ENCODE data around the gene UPB1. TPM values are rescaled to one million over a fixed set of nuclear protein-coding genes. Genes with fewer than 3 reads are reported as not detected.

UPB1 gene
- 0.21 TPM for polyA plus RNA-seq (2013, experiment 1 of 2)
- polyA plus RNA-seq (2013, experiment 2 of 2): 0.12 TPM

DNA sequence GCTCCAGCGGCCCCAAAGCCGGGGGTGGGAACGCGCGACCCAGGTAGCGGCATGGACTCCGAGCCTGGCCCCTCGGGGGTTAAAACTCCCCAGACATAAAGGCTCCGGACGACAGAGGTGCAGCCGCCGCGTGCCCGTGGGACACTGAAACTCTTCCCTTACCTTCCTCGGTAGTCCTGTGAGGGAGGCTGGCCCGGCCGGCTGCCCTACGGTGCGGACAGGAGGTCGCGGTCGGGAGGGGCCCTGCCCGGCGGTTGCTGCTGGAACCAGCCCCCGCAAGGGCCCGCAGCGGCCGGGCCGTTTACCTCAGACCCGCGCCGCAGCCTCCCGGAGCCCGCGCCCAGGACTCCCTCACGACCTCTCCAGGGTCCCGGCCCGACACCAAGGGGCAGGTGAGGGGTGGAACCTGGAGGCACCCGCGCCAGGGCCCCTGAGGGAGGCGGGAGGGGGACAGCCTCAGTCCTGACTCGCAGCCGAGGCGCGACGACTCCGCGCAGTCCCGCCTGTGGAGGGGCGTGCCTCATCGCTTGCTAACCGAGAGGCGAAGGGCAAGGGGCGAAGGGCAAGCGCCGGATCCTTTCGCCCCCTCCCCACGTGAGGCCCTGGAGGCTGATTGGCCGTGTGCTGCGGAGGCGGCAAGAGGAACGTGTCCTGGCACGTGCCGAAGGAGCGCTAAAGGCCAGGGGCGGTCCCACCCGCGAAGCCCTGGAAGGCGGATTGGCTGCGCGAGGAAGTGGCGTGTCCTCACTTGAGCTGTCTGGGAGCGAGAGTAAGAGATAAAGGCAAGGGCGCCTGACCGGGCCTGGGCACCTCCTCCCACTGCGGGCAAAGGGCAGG is at the start of gene UPB1:
UPB1 (plus strand) TSS at position 805 of the 837 bp plus-strand sequence. CDS start 72 bp downstream, outside the sequence.
- Histone ChIP-seq H3K4ac (ENCODE audit: low read length) (no peak within 1 kb of the TSS), H2BK120ac (ENCODE audit: low read depth, low read length) (no peak within 1 kb of the TSS), H3K27me3 (ENCODE audit: control insufficient read depth in 3 of 3, insufficient read depth in 3 of 3, low read depth in 1 of 3, low read length in 3 of 3) (peaks cover 17 to 70% (median 51%) of the 10 kb centered on the region in 3 experiments), H3K27ac (replicated peaks; ENCODE audit: low read length) (no peak within 1 kb of the TSS), H2BK5ac (ENCODE audit: low read length) (peak within 1 kb of the TSS; percentile 35), H4K8ac (ENCODE audit: low read depth, low read length) (peak within 1 kb of the TSS; percentile 82), H2BK15ac (ENCODE audit: low read length) (peak within 1 kb of the TSS; percentile 81), H3K9ac (ENCODE audit: low read depth, low read length, poor library complexity) (peak within 1 kb of the TSS; percentile 77), H3K4me2 (ENCODE audit: insufficient read depth, low read length, poor library complexity, severe bottlenecking) (peak within 1 kb of the TSS; percentile 73), H2AFZ (ENCODE audit: low read length) (peak within 1 kb of the TSS; percentile 57), H4K91ac (ENCODE audit: low read depth, low read length, poor library complexity) (no peak within 1 kb of the TSS), H2BK12ac (ENCODE audit: low read length) (peak within 1 kb of the TSS; percentile 41), H3K4me1 (ENCODE audit: control insufficient read depth in 2 of 2, insufficient read depth in 1 of 2, low read depth in 1 of 2, low read length in 2 of 2) (peaks cover 4% of the 10 kb centered on the region in 2 donors), H3K9me3 (replicated peaks in 1 of 2; ENCODE audit: control insufficient read depth in 2 of 2, insufficient read depth in 1 of 2, low read depth in 1 of 2, low read length in 2 of 2) (peaks cover 7 to 9% of the 10 kb centered on the region in 2 donors), H3K18ac (ENCODE audit: low read length) (peak within 1 kb of the TSS; percentile 94), H3K23ac (ENCODE audit: low read depth, low read length, poor library complexity) (peak within 1 kb of the TSS; percentile 75), H2AK5ac (ENCODE audit: low read depth, low read length) (peak within 1 kb of the TSS; percentile 94), H3K36me3 (replicated peaks in 1 of 2; ENCODE audit: control insufficient read depth in 2 of 2, insufficient read depth in 2 of 2, low read length in 2 of 2) (no peaks in the 10 kb centered on the region), H3K4me3 (ENCODE audit: low read length in 2 of 2) (peak within 1 kb of the TSS in 1 of 2 donors; percentile 60), H3K79me1 (ENCODE audit: low read depth, low read length) (peaks cover 2% of the 10 kb centered on the region), H3K14ac (ENCODE audit: low read length) (peak within 1 kb of the TSS; percentile 94)
- DNase-seq (ENCODE audit: low spot score): no peak
- no CpG with 5 or more reads among the region's 76 CpGs for whole genome bisulfite sequencing, 2 donors (ENCODE audit: extremely low coverage in 2 of 2, insufficient read length in 2 of 2, insufficient replicate concordance in 1 of 2)

- Histone ChIP-seq H4K91ac (ENCODE audit: low read depth, low read length, poor library complexity) (no peak overlapping the region), H3K36me3 (replicated peaks in 1 of 2; ENCODE audit: control insufficient read depth in 2 of 2, insufficient read depth in 2 of 2, low read length in 2 of 2) (no peaks in the 10 kb centered on the region), H3K4me2 (ENCODE audit: insufficient read depth, low read length, poor library complexity, severe bottlenecking) (no peak overlapping the region), H2BK15ac (ENCODE audit: low read length) (no peak overlapping the region), H3K4me3 (ENCODE audit: low read length in 2 of 2) (no peak overlapping the region), H2BK120ac (ENCODE audit: low read depth, low read length) (no peak overlapping the region), H3K27ac (replicated peaks; ENCODE audit: low read length) (peak overlapping the region; percentile 54), H3K9ac (ENCODE audit: low read depth, low read length, poor library complexity) (no peak overlapping the region), H3K4me1 (ENCODE audit: control insufficient read depth in 2 of 2, insufficient read depth in 1 of 2, low read depth in 1 of 2, low read length in 2 of 2) (peaks cover 24 to 31% of the 10 kb centered on the region in 2 donors), H4K8ac (ENCODE audit: low read depth, low read length) (no peak overlapping the region), H2BK12ac (ENCODE audit: low read length) (no peak overlapping the region), H3K14ac (ENCODE audit: low read length) (peak overlapping the region; percentile 23), H3K4ac (ENCODE audit: low read length) (no peak overlapping the region), H3K23ac (ENCODE audit: low read depth, low read length, poor library complexity) (no peak overlapping the region), H2AFZ (ENCODE audit: low read length) (peak overlapping the region; percentile 82), H2AK5ac (ENCODE audit: low read depth, low read length) (peak overlapping the region; percentile 14), H3K18ac (ENCODE audit: low read length) (peak overlapping the region; percentile 66), H3K79me1 (ENCODE audit: low read depth, low read length) (no peaks in the 10 kb centered on the region), H2BK5ac (ENCODE audit: low read length) (no peak overlapping the region), H3K27me3 (ENCODE audit: control insufficient read depth in 3 of 3, insufficient read depth in 3 of 3, low read depth in 1 of 3, low read length in 3 of 3) (peaks cover 0 to 2% (median 0%) of the 10 kb centered on the region in 3 experiments), H3K9me3 (replicated peaks in 1 of 2; ENCODE audit: control insufficient read depth in 2 of 2, insufficient read depth in 1 of 2, low read depth in 1 of 2, low read length in 2 of 2) (no peaks in the 10 kb centered on the region)
- DNase-seq (ENCODE audit: low spot score): peak; percentile 46
- WGBS, 2 donors (ENCODE audit: extremely low coverage in 2 of 2, insufficient read length in 2 of 2, insufficient replicate concordance in 1 of 2): no CpG with 5 or more reads among the region's 11 CpGs
Observed at GRCh38 chr22:24445481-24446259, 49.5 kb upstream of the UPB1 start.

DNA sequence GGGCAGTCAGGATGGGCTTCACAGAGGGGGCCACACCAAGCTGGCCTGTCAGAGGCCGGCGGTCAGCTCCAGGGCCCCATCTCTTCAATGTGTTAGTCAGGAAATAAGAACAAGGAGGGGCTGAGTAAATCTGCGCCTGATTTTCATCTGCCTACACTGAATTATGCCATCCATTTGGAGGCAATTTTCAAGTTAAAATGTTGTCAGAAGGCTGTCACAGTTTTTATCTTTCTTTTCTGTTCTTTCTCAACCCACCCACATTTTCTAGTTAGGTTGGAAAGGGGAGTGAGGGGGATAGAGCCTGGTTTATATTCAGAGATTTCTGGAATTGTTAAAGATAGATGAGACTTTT is 48.9 kb upstream of the UPB1 start:
- H2BK120ac ChIP-seq (ENCODE audit: low read depth, low read length): no peak overlapping the region
- no peak overlapping the region for H4K91ac ChIP-seq (ENCODE audit: low read depth, low read length, poor library complexity)
- peak overlapping the region; percentile 82 for H2AFZ ChIP-seq (ENCODE audit: low read length)
- H3K4me1 ChIP-seq (ENCODE audit: control insufficient read depth in 2 of 2, insufficient read depth in 1 of 2, low read depth in 1 of 2, low read length in 2 of 2): peaks cover 24 to 31% of the 10 kb centered on the region in 2 donors
- no peak overlapping the region for H3K4me3 ChIP-seq (ENCODE audit: low read length in 2 of 2)
- H3K27ac ChIP-seq (replicated peaks; ENCODE audit: low read length): peak overlapping the region; percentile 54
- H3K9me3 ChIP-seq (replicated peaks in 1 of 2; ENCODE audit: control insufficient read depth in 2 of 2, insufficient read depth in 1 of 2, low read depth in 1 of 2, low read length in 2 of 2): no peaks in the 10 kb centered on the region
- H2BK12ac ChIP-seq (ENCODE audit: low read length): no peak overlapping the region
- H3K4ac ChIP-seq (ENCODE audit: low read length): no peak overlapping the region
- H3K79me1 ChIP-seq (ENCODE audit: low read depth, low read length): no peaks in the 10 kb centered on the region
- DNase-seq (ENCODE audit: low spot score): no peak
- H3K9ac ChIP-seq (ENCODE audit: low read depth, low read length, poor library complexity): no peak overlapping the region
- peak overlapping the region; percentile 66 for H3K18ac ChIP-seq (ENCODE audit: low read length)
- no peak overlapping the region for H2BK5ac ChIP-seq (ENCODE audit: low read length)
- no peak overlapping the region for H3K23ac ChIP-seq (ENCODE audit: low read depth, low read length, poor library complexity)
- no peaks in the 10 kb centered on the region for H3K36me3 ChIP-seq (replicated peaks in 1 of 2; ENCODE audit: control insufficient read depth in 2 of 2, insufficient read depth in 2 of 2, low read length in 2 of 2)
- no peak overlapping the region for H2BK15ac ChIP-seq (ENCODE audit: low read length)
- WGBS, 2 donors (ENCODE audit: extremely low coverage in 2 of 2, insufficient read length in 2 of 2, insufficient replicate concordance in 1 of 2): no CpG with 5 or more reads among the region's 3 CpGs
- H4K8ac ChIP-seq (ENCODE audit: low read depth, low read length): no peak overlapping the region
- peaks cover 0 to 2% (median 0%) of the 10 kb centered on the region in 3 experiments for H3K27me3 ChIP-seq (ENCODE audit: control insufficient read depth in 3 of 3, insufficient read depth in 3 of 3, low read depth in 1 of 3, low read length in 3 of 3)
- peak overlapping the region; percentile 14 for H2AK5ac ChIP-seq (ENCODE audit: low read depth, low read length)
- peak overlapping the region; percentile 23 for H3K14ac ChIP-seq (ENCODE audit: low read length)
- H3K4me2 ChIP-seq (ENCODE audit: insufficient read depth, low read length, poor library complexity, severe bottlenecking): no peak overlapping the region

DNA sequence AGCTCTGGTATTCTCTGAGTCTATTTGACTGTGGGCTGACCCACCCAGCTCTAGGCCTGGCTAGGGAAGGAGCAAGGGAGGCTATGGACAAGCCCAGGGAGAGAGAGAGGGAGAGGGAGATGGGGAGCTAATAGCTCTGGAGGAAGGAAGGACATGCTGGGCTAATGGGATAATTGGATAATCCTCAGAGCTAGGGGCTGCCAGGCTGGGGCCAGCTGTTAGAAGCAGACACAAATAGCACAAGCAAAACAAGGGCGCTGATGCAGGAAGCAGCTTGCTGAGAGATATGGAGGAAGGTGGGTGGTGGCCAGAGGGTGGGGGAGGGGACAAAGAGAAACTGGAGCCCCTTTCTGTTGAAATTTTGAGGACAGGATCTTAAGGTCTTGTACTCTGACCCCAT is 44.5 kb upstream of the UPB1 start:
- Histone ChIP-seq H3K9me3 (replicated peaks in 1 of 2; ENCODE audit: control insufficient read depth in 2 of 2, insufficient read depth in 1 of 2, low read depth in 1 of 2, low read length in 2 of 2) (no peaks in the 10 kb centered on the region), H2BK5ac (ENCODE audit: low read length) (no peak overlapping the region), H3K27ac (replicated peaks; ENCODE audit: low read length) (no peak overlapping the region), H4K91ac (ENCODE audit: low read depth, low read length, poor library complexity) (no peak overlapping the region), H3K27me3 (ENCODE audit: control insufficient read depth in 3 of 3, insufficient read depth in 3 of 3, low read depth in 1 of 3, low read length in 3 of 3) (peaks cover 0 to 4% (median 2%) of the 10 kb centered on the region in 3 experiments), H2BK15ac (ENCODE audit: low read length) (no peak overlapping the region), H3K4ac (ENCODE audit: low read length) (no peak overlapping the region), H3K79me1 (ENCODE audit: low read depth, low read length) (no peaks in the 10 kb centered on the region), H3K14ac (ENCODE audit: low read length) (no peak overlapping the region), H3K4me1 (ENCODE audit: control insufficient read depth in 2 of 2, insufficient read depth in 1 of 2, low read depth in 1 of 2, low read length in 2 of 2) (peaks cover 11 to 12% of the 10 kb centered on the region in 2 donors), H3K4me3 (ENCODE audit: low read length in 2 of 2) (no peak overlapping the region), H3K9ac (ENCODE audit: low read depth, low read length, poor library complexity) (no peak overlapping the region), H3K36me3 (replicated peaks in 1 of 2; ENCODE audit: control insufficient read depth in 2 of 2, insufficient read depth in 2 of 2, low read length in 2 of 2) (no peaks in the 10 kb centered on the region), H2BK120ac (ENCODE audit: low read depth, low read length) (no peak overlapping the region), H3K4me2 (ENCODE audit: insufficient read depth, low read length, poor library complexity, severe bottlenecking) (no peak overlapping the region), H2AK5ac (ENCODE audit: low read depth, low read length) (no peak overlapping the region), H3K18ac (ENCODE audit: low read length) (no peak overlapping the region), H2AFZ (ENCODE audit: low read length) (peak overlapping the region; percentile 34), H3K23ac (ENCODE audit: low read depth, low read length, poor library complexity) (no peak overlapping the region), H2BK12ac (ENCODE audit: low read length) (no peak overlapping the region), H4K8ac (ENCODE audit: low read depth, low read length) (no peak overlapping the region)
- DNase-seq (ENCODE audit: low spot score): no peak
- no CpG with 5 or more reads among the region's 1 CpG for WGBS, 2 donors (ENCODE audit: extremely low coverage in 2 of 2, insufficient read length in 2 of 2, insufficient replicate concordance in 1 of 2)
